ENCODE results near the gene CC2D1B. TPM values are rescaled to one million over a fixed set of nuclear protein-coding genes. Genes with fewer than 3 reads are reported as not detected.

The CC2D1B gene
- polyA plus RNA-seq, 1 donor, result 24.2 TPM

DNA sequence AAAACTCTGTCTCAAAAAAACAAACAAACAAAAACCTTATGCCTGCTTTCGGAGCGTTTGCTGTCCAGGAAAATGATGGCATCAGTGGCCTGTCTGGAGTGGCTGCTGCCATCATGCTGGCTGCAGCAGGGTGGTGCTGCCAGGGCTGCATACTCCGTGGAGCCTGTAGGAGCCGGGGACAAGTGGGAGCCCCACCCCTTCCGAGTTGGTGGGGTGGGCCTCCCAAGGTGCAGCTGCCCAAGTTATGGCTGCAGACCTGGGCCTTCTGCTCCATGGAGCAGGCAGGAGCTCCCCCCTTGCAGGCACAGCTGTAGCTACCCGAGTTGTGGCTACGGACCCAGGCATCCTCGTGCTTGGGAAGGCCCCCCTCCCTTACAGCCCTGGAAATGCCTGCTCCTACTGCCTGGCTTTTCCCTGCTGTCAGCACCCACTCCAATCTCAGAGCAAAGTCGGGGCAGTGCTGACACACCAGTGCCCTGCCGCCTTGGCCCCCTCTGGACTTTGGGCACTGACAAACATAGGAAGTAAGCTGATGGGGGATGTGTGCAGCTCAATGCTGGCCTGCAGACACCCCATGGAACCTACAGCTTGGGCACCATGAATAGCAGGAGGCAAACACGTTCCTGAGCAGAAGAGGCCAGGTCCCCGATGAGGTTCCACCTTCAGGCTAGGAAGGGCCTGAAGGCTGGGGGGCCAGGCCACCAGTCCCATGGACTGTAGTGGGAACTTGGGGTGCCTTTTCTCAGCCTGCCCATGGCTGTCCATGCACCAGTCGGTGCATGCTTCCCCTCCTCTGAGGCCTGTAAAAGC is 60.4 kb downstream of the CC2D1B start:
- peaks cover 8% of the 10 kb centered on the region for H3K4me1 ChIP-seq (ENCODE audit: control insufficient read depth, insufficient read depth, low read length)
- no peak overlapping the region for H3K4me3 ChIP-seq (ENCODE audit: low read length)
- H3K27me3 ChIP-seq (ENCODE audit: control insufficient read depth, insufficient read depth, low read length), result no peaks in the 10 kb centered on the region
- peaks cover 6% of the 10 kb centered on the region for H3K36me3 ChIP-seq (ENCODE audit: control insufficient read depth, insufficient read depth, low read length)
- no peak overlapping the region for H3K27ac ChIP-seq (ENCODE audit: low read length)
- no CpG with 5 or more reads among the region's 13 CpGs for WGBS (ENCODE audit: insufficient coverage, low lambda C conversion rate)
- no peaks in the 10 kb centered on the region for H3K9me3 ChIP-seq (ENCODE audit: control insufficient read depth, low read depth, low read length)
- peak; percentile 31 to 54 for DNase-seq

Other genes with a start within 250 kb of the CC2D1B start
- 14.5 TPM for gene ZFYVE9, start 224.1 kb downstream of the CC2D1B start, polyA plus RNA-seq
- gene ORC1, start 38.2 kb upstream of the CC2D1B start, polyA plus RNA-seq, result 4.2 TPM
- gene PRPF38A, start 38.4 kb upstream of the CC2D1B start, polyA plus RNA-seq, result 51.0 TPM
- gene TUT4, start 186.9 kb upstream of the CC2D1B start, polyA plus RNA-seq, result 68.7 TPM
- gene GPX7, start 236.2 kb upstream of the CC2D1B start, polyA plus RNA-seq, result 38.6 TPM